Spleen (tissue), 7 donors: ENCODE measurements around the gene GLIPR1L1.

ENCODE experiments used
- CTCF ChIP-seq, 11 experiments: fragments of 200-600 bp in 7 of 11; fragments of 450-650 bp in 4 of 11; sonication (generic) in 4 of 11; IDR thresholded peaks in 8 of 11; conservative IDR thresholded peaks in 3 of 11; 1 replicate in 7 of 11; 2 replicates in 4 of 11; pipeline versions ENCODE4 v1.4.0 to v1.8.0; 2016 to 2021; ENCODE audit warnings: antibody characterized with exemption in 11 of 11, inconsistent platforms in 4 of 11, mild to moderate bottlenecking in 1 of 11
- POLR2A ChIP-seq, 3 donors: fragments of 450-650 bp; IDR thresholded peaks; one replicate each; pipeline ENCODE4 v1.5.1; 2017; ENCODE audit warnings: antibody characterized with exemption in 3 of 3, mild to moderate bottlenecking in 1 of 3
- POLR2AphosphoS5 ChIP-seq, 3 donors: sonication (generic); formaldehyde crosslinking; IDR thresholded peaks; one replicate each; pipeline ENCODE4 v1.5.1; 2017; ENCODE audit warnings: antibody characterized with exemption in 3 of 3
- donor health status: DM: no; HTN: no; CAD: no; lungs with moderate emphysema.
- donor health status: DM: no; HTN: no; CAD: no.
- donor health status: DM: no; HTN: no; CAD: no.

- no peak for TF ChIP-seq POLR2A (IDR thresholded peaks at IDR 0.05)
- TF ChIP-seq CTCF (IDR thresholded peaks at IDR 0.05 in 8 of 11, conservative IDR thresholded peaks at IDR 0.05 in 3 of 11): no peak
- TF ChIP-seq POLR2AphosphoS5 (IDR thresholded peaks at IDR 0.05): no peak
Measured at GRCh38 chr12:75302781-75303180, 31.7 kb upstream of the GLIPR1L1 start.
